ENCODE measurements around the gene TEAD1. TPM values are rescaled to one million over a fixed set of nuclear protein-coding genes. Genes with fewer than 3 reads are reported as not detected.

Gene TEAD1
- total RNA-seq, 6 experiments from 2014 or later, result 28.3 to 41.5 (median 32.2) TPM

- H3K4me1 ChIP-seq, result no peaks in the 10 kb centered on the region
- DNase-seq, result no peak
- H3K9me3 ChIP-seq, result no peaks in the 10 kb centered on the region
- intact Hi-C loops (cut with DNase I), result no loop called here
- TF ChIP-seq POLR2A (IDR thresholded peaks at IDR 0.05) (no peak), CTCF (IDR thresholded peaks at IDR 0.05) (no peak)
- no peaks in the 10 kb centered on the region for H3K27me3 ChIP-seq
- peaks cover 0 to 29% (median 0%) of the 10 kb centered on the region in 4 donors for H3K36me3 ChIP-seq
- 92% methylated on average over 2 of the region's 2 CpGs for WGBS (ENCODE audit: insufficient coverage, low coverage, low lambda C conversion rate, missing lambda C conversion rate)
- no peak overlapping the region for H3K4me3 ChIP-seq
- H3K27ac ChIP-seq, result no peak overlapping the region
- ATAC-seq, result no peak
Observed at GRCh38 chr11:12927886-12928285, 253.7 kb downstream of the TEAD1 start.

- intact Hi-C loops (cut with DNase I), result no loop called here
- DNase-seq (no peak), ATAC-seq (peak in 1 of 4 donors; percentile 30)
- Histone ChIP-seq H3K4me3 (no peak overlapping the region), H3K4me1 (no peaks in the 10 kb centered on the region), H3K27me3 (no peaks in the 10 kb centered on the region), H3K27ac (no peak overlapping the region), H3K36me3 (peaks cover 0 to 21% (median under 1%) of the 10 kb centered on the region in 4 donors), H3K9me3 (no peaks in the 10 kb centered on the region)
- TF ChIP-seq CTCF (IDR thresholded peaks at IDR 0.05) (no peak), POLR2A (IDR thresholded peaks at IDR 0.05) (no peak)
Observed at GRCh38 chr11:12930850-12931249, 256.6 kb downstream of the TEAD1 start.

- Histone ChIP-seq H3K36me3 (peaks cover 0 to 29% (median 2%) of the 10 kb centered on the region in 4 donors), H3K27ac (no peak overlapping the region), H3K27me3 (no peaks in the 10 kb centered on the region), H3K9me3 (no peaks in the 10 kb centered on the region), H3K4me3 (no peak overlapping the region), H3K4me1 (no peaks in the 10 kb centered on the region)
- ATAC-seq (no peak), DNase-seq (no peak)
- intact Hi-C loops (cut with DNase I), result no loop called here
- TF ChIP-seq CTCF (IDR thresholded peaks at IDR 0.05), result no peak
- no peak for TF ChIP-seq POLR2A (IDR thresholded peaks at IDR 0.05)
- 96% methylated on average over 5 of the region's 5 CpGs for WGBS (ENCODE audit: insufficient coverage, low coverage, low lambda C conversion rate, missing lambda C conversion rate)
Observed at GRCh38 chr11:12932485-12932884, 258.3 kb downstream of the TEAD1 start.

GRCh38 chr11:12936200-12936599 lies 262.0 kb downstream of the TEAD1 start:
- Histone ChIP-seq H3K9me3 (no peaks in the 10 kb centered on the region), H3K4me3 (no peak overlapping the region), H3K27me3 (no peaks in the 10 kb centered on the region), H3K4me1 (no peaks in the 10 kb centered on the region), H3K27ac (no peak overlapping the region), H3K36me3 (peaks cover 0 to 33% (median 7%) of the 10 kb centered on the region in 4 donors)
- TF ChIP-seq CTCF (IDR thresholded peaks at IDR 0.05) (no peak), POLR2A (IDR thresholded peaks at IDR 0.05) (no peak)
- 93% methylated on average over 2 of the region's 2 CpGs for WGBS (ENCODE audit: insufficient coverage, low coverage, low lambda C conversion rate, missing lambda C conversion rate)
- DNase-seq (no peak), ATAC-seq (no peak)
- intact Hi-C loops (cut with DNase I), result no loop called here
